Coronary artery (tissue), 2 donors: ENCODE measurements around the gene S100A10.

ENCODE experiments used
- DNase-seq: peaks from one replicate; pipeline ENCODE4 v3.0.0-alpha.2; 2017; ENCODE audit warnings: low spot score
- H3K27ac ChIP-seq, 2 donors: fragments of 200-600 bp; sonication (generic); one replicate each; pipeline ENCODE4 v1.5.1; 2016 to 2019
- H3K4me3 ChIP-seq: fragments of 200-600 bp; sonication (generic); 2 replicates; pipeline ENCODE4 v1.5.1; 2016; ENCODE audit warnings: mild to moderate bottlenecking, moderate library complexity
- CTCF ChIP-seq: fragments of 200-600 bp; sonication (generic); IDR thresholded peaks from one replicate; pipeline ENCODE4 v1.5.1; 2019; ENCODE audit warnings: antibody characterized with exemption

Gene S100A10

GRCh38 chr1:151981178-151981525 is 12.5 kb downstream of the S100A10 start:
- no peak for TF ChIP-seq CTCF
- DNase-seq: no peak
- Histone ChIP-seq H3K27ac (peak overlapping the region in 1 of 2 donors; percentile 30), H3K4me3 (no peak overlapping the region)

- H3K27ac ChIP-seq: peak overlapping the region in 1 of 2 donors; percentile 63
- no peak for TF ChIP-seq CTCF
- H3K4me3 ChIP-seq: no peak overlapping the region
Measured at GRCh38 chr1:151980287-151981177, 13.1 kb downstream of the S100A10 start.

GRCh38 chr1:151978922-151979321 is 14.7 kb downstream of the S100A10 start:
- no peak overlapping the region for H3K4me3 ChIP-seq
- no peak overlapping the region for H3K27ac ChIP-seq
- no peak for DNase-seq
- no peak for TF ChIP-seq CTCF

More at GRCh38 chr1:151980287-151981177, 13.1 kb downstream of the S100A10 start:
- DNase-seq: peak; percentile 76

GRCh38 chr1:151977662-151978230 is 15.9 kb downstream of the S100A10 start:
- DNase-seq: no peak
- H3K27ac ChIP-seq: no peak overlapping the region

GRCh38 chr1:151976858-151977257 is 16.8 kb downstream of the S100A10 start:
- TF ChIP-seq CTCF: no peak
- no peak overlapping the region for H3K27ac ChIP-seq
- H3K4me3 ChIP-seq: no peak overlapping the region
- no peak for DNase-seq

More at GRCh38 chr1:151977662-151978230, 15.9 kb downstream of the S100A10 start:
- no peak overlapping the region for H3K4me3 ChIP-seq
- no peak for TF ChIP-seq CTCF

- no peak for TF ChIP-seq CTCF
- DNase-seq: no peak
- H3K4me3 ChIP-seq: no peak overlapping the region
- H3K27ac ChIP-seq: no peak overlapping the region
Measured at GRCh38 chr1:151976015-151976343, 17.7 kb downstream of the S100A10 start.
